GM12873 (cell line): ENCODE results near the gene PFDN5.

Source experiments
- TF ChIP-seq, protein P1 (sequence below): IDR thresholded peaks from 2 replicates; pipeline ENCODE4 v1.5.1; 2012; ENCODE audit warnings: low read depth, mild to moderate bottlenecking, moderate library complexity, low read length, control low read depth; ENCODE audit not compliant: insufficient read depth; ENCODE audit errors: missing control alignments

PFDN5 gene

DNA sequence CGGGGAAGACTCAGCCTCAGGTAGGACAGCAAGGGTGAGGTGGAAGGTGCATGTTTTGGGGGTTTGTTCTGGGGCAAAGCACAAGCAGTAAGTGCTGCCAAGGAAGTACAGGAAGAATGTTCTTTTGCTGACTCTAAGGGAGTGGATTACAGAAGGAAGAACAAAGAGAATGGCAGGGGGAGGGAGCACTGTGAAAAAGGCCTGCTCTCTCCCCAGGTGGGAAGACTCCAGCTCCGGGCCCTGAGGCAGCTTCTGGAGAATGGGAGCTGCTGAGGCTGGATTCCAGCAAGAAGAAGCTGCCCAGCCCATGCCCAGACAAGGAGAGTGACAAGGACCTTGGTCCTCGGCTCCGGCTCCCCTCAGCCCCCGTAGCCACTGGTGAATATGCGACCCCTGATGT is 7.0 kb upstream of the PFDN5 start:
- TF ChIP-seq, protein P1, sequence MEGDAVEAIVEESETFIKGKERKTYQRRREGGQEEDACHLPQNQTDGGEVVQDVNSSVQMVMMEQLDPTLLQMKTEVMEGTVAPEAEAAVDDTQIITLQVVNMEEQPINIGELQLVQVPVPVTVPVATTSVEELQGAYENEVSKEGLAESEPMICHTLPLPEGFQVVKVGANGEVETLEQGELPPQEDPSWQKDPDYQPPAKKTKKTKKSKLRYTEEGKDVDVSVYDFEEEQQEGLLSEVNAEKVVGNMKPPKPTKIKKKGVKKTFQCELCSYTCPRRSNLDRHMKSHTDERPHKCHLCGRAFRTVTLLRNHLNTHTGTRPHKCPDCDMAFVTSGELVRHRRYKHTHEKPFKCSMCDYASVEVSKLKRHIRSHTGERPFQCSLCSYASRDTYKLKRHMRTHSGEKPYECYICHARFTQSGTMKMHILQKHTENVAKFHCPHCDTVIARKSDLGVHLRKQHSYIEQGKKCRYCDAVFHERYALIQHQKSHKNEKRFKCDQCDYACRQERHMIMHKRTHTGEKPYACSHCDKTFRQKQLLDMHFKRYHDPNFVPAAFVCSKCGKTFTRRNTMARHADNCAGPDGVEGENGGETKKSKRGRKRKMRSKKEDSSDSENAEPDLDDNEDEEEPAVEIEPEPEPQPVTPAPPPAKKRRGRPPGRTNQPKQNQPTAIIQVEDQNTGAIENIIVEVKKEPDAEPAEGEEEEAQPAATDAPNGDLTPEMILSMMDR = no peak

DNA sequence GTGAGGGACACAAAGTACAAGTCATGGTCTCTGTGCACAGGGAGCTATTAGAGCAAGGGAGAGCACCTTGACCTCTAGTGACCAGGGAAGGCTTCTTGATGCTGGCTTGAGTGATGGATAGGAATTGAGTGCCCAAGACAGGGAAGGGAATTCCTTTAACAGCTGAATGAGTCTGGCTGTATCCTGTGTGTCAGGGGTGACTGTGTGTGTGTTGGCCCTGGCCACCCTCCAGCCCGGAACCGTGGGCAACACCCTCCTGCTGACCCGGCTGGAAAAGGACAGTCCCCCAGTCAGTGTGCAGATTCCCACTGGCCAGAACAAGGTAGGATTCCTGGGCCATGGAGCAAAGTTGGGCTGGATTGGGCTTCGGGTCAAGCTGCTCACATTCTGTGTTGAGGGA is 5.5 kb upstream of the PFDN5 start:
- TF ChIP-seq, protein P1 = no peak

DNA sequence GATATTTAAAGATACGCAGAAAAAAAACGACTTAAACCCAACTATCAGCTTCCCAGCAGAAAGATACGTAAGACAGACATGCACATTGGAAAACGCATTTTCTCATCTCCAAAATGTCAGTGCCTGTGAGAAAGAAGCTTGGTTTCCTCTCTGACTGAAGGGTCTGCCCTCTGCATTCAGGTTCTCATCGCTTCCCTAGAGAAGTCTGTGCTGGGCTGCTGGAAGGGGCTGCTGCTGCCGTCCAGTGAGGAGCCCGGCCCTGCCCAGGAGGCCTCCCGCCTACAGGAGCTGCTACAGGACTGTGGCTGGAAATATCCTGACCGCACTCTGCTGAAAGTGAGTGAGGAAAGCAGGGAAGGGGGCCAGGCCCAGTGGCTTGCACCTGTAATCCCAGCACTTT is 4.7 kb upstream of the PFDN5 start:
- TF ChIP-seq, protein P1 = no peak

DNA sequence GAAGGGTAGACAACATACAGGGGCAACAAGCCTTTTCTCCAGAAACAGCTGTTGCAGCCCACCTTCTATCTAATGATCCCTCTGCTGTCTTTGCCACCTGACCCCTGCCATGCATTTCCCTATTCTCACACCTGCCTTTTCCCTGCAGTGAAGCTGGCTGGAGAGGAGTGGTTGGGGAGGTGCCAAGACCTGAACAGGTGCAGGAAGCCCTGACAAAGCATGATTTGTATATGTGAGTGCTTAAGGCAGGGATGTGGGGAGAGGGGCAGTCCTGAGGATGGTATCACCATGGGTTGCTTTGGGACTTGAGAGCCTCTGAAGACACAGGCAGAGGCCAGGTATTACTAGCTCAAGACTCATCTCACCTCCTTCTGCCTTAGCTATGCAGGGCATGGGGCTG is 2.9 kb upstream of the PFDN5 start:
- TF ChIP-seq, protein P1 = no peak

DNA sequence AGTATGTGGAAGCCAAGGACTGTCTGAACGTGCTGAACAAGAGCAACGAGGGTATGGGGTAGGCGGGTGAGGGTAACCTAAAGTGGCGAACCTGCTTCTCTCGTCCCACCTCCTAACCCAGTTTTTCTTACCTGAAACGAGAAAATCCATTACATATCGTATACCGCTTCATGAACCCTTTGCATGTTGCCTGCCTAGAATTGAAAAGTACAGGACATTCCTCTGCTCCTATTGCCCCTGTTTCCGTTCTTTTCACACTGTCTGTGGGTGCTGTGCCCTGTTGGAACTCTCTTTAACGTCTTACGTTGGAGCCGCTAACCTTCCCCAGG is 513 bp downstream of the PFDN5 start:
- TF ChIP-seq, protein P1 = no peak

DNA sequence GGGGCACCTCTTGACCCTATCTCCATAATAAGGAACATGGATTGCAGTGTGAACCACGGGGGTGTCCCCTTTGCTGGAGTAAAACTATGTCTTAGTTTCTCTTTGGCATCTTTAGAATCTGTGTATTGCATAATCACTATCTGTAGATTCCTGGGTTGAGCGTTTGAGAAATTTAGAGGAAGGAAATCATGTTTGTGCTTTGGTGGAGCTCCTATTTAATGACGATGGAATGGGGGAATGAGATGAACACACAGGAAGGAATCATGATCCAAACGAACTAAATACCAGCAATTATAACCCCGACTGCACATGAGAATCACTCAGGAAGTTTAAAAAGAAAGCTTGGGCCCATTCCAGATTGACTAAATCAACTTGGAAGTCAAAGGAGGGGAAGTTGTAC is 2.8 kb downstream of the PFDN5 start:
- TF ChIP-seq, protein P1 = no peak

DNA sequence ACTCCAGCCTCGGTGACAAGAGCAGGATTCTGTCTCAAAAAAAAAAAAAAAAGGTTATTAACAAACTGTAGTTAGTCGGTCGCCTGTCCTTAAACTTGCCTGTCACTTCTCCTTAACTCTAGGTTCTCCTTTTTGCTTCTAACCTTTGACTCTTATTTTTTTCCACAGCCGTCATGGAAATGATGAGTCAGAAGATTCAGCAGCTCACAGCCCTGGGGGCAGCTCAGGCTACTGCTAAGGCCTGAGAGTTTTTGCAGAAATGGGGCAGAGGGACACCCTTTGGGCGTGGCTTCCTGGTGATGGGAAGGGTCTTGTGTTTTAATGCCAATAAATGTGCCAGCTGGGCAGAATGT is 3.7 kb downstream of the PFDN5 start:
- TF ChIP-seq, protein P1 = no peak
